22Rv1 (cell line): ENCODE data around the gene MACF1.

Source experiments
- CTCF ChIP-seq: fragments of 450-650 bp; IDR thresholded peaks from 2 replicates; pipeline ENCODE4 v1.5.1; 2017; ENCODE audit warnings: mild to moderate bottlenecking
- ZFX ChIP-seq: fragments of 450-650 bp; IDR thresholded peaks from 2 replicates; pipeline ENCODE4 v1.6.1; 2017; ENCODE audit warnings: antibody characterized with exemption, borderline replicate concordance

- peak; percentile 40 for TF ChIP-seq CTCF
- no peak for TF ChIP-seq ZFX
Measured at GRCh38 chr1:39266269-39266668, 61.8 kb downstream of the MACF1 start.
